H1 (cell line): ENCODE data around the gene MYBPC1. TPM values are rescaled to one million over a fixed set of nuclear protein-coding genes. Genes with fewer than 3 reads are reported as not detected.

ENCODE experiments used
- KDM5A ChIP-seq: fragments of 200-600 bp; IDR thresholded peaks from 2 replicates; pipeline ENCODE4 v1.7.1; 2012; ENCODE audit warnings: mild to moderate bottlenecking, low read length, inconsistent platforms, mixed read lengths
- SRF ChIP-seq: IDR thresholded peaks from 2 replicates; pipeline ENCODE4 v1.6.1; 2011; ENCODE audit warnings: mild to moderate bottlenecking, low read depth, low read length, moderate library complexity
- polyA plus RNA-seq, 7 experiments: library from polyadenylated mRNA; depleted of rRNA in 3 of 7; stranded (reverse) in 5 of 7; unstranded in 2 of 7; fragments of >200 nt in 5 of 7; fragments of 200-250 nt in 2 of 7; gene quantifications; 1 replicate in 5 of 7; 2 replicates in 1 of 7; 4 replicates in 1 of 7; pipeline versions ENCODE4 v1.2.1 to v1.2.3, GENCODE V29; 2011 to 2013; ENCODE audit warnings: missing spikeins in 2 of 7, mixed read lengths in 2 of 7
- total RNA-seq: library from RNA; stranded (reverse); fragmentation: NEBNext Ultra II Directional; extraction: Animal tissue kit (Norgen Biotek cat#: 25700); gene quantifications from 2 replicates; pipeline ENCODE4 v1.2.1, GENCODE V29; 2021

MYBPC1 gene
- total and polyA plus RNA-seq, 2 of the 8 experiments (the other 6 are each of a cell fraction or from before 2014, with no cell fraction given): not detected

DNA sequence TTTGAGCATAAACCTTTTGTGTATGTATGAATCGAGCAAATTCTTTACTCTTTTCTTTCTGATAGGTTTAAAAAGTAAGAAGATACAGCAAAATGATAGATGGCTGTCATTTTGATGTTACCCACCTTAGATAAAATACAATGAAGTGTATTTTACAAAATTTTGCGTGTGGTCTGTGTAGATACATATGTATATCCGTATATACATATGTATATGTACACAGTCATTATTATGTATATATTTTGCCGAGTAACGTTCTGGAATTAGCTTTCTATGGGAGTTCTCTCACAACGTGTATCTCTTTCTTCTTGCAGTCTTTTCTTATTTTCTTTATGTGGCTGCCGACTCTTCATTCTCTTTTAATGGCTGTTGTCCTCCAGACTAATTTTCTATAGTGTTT, 70.2 kb downstream of the MYBPC1 start (continued):
- no peak for TF ChIP-seq SRF
- no peak for TF ChIP-seq KDM5A
